NAMALWA (cell line): ENCODE measurements around the gene PYURF.

ENCODE experiments used
- DNase-seq: peaks from one replicate; pipeline ENCODE4 v3.0.0-alpha.2; 2015; ENCODE audit warnings: low spot score

PYURF gene, protein sequence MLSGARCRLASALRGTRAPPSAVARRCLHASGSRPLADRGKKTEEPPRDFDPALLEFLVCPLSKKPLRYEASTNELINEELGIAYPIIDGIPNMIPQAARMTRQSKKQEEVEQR

DNA sequence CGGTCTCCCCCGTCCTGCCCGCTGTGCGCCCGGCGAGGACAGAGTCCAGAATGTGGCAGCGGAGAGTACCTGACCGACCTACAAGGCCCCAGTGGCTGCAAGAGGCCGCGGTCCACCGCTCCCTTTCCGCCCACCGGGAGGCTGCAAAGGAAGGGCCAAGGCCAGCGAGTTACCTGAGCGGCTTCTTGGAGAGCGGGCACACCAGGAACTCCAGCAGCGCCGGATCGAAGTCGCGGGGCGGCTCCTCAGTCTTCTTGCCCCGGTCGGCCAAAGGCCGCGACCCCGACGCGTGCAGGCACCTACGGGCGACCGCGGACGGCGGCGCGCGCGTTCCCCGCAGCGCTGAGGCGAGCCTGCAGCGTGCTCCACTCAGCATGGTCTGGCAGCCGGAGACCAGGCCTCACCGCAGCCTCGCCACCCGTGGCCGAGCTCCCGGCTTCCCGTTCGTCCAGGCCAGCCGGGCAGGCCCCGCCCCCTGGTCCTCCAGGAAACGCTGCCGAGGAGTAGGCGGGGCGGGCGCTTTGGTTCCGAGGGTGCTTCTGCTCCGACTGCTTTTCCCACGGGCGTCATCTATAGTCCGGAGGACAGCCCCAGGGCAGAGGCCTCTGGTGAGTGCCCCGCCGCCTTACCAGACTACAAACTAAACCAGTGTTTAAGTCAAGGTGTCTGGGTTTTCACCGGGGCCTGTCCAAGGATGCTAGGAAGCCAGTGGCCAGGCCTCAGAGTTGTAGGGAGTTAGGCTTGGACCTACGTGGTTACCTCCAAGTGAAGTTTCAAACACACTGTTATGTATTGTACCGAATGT, at the start of gene PYURF:
TSS of gene PYURF (minus strand) at position 452 of the 805 bp plus-strand sequence. CDS start at position 376, 76 bp downstream.
- DNase-seq: peak; percentile 64

DNA sequence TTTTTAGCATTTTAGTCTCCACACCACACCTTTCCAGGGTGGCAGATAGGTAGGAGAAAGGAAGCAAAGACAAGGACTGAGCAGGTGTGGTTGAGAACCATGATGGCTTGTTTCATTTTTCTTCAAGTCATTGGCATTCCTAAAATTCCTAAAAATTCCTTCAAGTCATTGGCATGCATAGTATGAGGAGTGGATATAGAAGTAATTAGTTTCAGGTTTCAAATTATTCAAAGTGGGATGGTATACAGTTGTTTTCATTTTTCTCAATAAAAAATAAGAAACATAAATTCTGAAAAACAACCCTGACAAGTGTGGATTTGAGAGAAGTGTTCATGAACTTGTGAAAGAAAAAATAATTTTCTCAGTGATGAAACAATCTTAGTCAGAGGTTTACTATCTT, 46.4 kb upstream of the PYURF start:
- DNase-seq: no peak

DNA sequence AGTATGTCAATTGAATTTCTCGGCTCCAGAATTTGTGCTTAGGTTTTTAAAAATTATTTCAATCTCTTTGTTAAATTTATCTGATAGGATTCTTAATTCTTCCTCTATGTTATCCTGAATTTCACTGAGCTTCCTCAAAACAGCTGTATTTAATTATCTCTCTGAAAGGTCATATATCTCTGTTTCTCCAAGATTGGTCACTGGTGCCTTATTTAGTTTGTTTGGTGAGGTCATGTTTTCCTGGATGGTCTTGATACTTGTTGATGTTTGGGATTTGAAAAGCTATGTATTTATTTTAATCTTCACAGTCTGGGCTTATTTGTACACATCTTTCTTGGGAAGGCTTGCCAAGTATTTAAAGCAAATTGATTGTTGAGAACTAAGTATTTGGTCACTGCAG, 44.0 kb upstream of the PYURF start:
- no peak for DNase-seq

DNA sequence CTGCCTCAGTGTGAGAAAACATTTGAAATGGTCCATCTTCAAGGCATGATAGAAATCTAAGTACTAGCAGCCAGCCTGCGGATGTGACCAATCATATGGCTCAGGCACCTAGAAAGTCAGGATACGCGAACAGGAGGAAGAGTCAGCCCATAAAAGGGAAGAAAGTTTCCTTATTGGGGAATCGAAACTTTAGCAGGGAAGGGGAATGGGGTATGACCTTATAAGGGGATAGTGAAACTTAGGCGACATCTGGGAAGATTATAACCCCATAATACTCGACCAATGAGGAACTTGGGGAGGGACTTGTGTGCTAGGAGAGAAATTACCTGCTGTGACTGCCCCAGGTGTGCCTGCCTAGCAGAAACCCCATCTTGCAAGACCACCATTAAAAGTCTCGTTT, 26.2 kb upstream of the PYURF start:
- no peak for DNase-seq

DNA sequence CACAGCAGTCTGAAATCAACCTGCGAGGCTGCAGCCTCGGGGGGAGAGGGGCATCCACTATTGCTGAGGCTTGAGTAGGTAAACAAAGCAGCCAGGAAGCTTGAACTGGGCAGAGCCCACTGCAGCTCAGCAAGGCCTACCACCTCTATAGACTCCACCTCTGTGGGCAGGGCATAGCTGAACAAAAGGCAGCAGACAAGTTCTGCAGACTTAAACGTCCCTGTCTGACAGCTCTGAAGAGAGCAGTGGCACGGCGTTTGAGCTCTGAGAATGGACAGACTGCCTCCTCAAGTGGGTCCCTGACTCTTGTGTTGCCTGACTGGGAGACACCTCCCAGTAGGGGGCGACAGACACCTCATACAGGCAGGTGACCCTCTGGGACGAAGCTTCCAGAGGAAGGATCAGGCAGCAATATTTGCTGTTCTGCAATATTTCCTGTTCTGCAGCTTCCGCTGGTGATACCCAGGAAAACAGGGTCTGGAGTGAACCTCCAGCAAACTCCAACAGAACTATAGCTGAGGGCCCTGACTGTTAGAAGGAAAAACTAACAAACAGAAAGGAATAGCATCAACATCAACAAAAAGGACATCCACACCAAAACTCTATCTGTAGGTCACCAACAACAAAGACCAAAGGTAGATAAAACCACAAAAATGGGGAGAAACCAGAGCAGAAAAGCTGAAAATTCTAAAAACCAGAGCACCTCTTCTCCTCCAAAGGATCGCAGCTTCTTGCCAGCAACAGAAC, 15.9 kb upstream of the PYURF start:
- DNase-seq: peak; percentile 63

DNA sequence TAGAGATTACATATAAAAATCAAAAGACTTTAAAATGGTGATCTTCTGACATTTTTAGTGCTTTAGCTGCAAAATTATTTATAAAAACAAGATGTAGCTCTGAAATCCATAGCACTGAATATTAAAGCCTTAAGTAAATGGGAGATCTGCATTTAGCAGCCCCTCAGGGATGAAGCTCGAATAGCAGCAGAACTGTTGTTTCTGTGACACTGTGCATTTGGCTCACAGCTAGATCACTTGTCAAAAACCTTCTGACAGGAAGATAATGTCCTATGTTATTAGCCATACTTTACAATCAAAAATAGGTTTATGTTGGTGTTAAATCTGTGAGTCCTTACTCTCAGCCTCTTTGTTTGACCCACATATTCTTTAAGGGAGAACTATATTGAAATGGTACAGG, 14.1 kb upstream of the PYURF start:
- no peak for DNase-seq

DNA sequence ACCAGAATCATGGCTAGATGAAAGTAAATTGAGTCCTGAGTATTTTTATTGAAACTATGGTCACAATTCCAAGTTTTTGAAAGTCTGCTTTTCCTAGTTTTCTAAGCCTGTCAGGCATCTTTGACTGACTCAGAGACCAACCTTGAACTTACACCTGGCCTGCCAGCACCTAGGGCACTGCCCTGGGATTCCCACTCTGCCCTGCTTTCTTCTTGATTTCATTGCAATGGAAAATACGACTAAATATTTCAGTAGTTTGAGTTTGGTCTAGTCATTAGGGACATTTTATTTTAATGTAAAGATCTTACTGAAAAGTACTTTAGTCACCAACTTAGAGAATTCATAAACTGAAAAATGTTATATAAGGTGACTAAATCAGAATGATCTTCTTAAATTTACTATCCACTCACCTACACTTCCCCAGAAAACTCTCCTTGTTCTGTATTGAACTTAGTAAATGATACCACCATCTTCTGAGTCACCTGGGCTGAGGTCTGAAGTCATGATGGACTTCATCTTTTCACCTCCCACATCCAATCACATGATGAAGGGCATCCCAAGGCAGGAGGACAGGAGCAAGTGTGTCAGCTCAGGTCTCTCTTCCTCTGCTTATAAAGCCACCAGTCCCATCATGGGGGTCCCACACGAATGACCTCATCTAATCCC, 11.6 kb upstream of the PYURF start:
- no peak for DNase-seq

DNA sequence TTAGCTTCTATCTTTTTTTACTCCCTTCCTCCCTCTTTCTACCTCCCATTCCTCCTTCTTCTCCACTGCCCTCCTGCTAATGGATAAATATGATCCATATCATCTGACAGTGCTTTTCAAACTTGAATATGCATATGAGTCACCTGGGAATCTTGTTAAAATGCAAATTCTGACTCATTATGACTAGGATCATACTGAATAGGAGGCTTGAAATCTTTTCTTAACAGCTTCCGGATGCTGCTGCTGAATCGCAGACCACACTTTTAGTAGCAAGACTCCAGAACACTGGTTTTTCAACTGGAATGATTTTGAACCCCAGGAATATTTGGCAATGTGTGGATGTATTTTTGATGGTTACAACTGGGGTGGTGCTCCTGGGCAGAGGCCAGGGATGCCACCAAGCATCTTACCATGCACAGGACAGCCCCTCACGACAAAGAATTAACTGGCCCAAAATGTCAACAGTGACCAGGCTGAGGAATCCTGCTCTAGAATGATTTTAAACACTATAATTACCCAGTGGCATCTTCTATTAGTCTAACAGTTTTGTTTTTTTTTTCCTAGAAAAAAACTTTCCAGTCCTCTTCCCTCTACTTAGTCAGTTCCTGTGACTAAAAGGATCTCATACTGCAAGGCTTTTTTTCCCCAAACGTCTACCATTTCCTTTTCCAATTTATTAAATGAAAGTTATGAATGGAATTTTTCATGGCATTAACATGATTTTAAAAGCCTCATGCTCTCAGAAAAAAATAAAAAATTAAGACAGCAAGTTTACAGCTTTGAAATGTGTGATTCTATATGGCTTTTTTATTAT, 10.6 kb upstream of the PYURF start:
- DNase-seq: no peak

DNA sequence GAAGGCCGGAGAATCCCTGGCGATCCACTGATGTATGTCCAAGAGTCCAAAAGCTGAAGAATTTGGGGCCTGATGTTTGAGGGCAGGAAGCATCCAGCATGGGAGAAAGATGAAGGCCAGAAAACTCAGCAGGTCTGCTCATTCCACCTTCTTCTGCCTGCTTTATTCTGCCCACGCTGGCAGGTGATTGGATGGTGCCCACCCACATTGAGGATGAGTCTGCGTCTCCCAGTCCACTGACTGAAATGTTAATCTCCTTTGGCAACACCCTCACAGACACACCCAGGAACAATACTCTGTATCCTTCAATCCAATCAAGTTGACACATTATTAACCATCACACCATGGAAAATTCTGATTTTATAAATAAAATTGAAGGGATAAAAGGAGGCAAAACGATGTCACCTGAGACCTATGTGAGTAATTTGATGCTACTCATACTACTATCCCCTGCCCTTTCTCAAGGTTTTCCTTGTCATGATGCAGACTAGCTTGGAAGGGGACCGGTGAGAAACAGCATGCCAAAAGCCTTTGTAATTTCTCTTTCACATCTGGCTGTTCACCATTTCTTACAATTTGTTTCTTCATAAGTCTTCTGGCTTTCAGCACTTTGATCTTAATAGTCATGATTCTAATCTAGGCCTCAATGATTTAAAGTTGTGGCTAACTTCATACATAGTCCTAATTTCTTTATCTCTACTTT, 9.7 kb upstream of the PYURF start:
- DNase-seq: no peak

DNA sequence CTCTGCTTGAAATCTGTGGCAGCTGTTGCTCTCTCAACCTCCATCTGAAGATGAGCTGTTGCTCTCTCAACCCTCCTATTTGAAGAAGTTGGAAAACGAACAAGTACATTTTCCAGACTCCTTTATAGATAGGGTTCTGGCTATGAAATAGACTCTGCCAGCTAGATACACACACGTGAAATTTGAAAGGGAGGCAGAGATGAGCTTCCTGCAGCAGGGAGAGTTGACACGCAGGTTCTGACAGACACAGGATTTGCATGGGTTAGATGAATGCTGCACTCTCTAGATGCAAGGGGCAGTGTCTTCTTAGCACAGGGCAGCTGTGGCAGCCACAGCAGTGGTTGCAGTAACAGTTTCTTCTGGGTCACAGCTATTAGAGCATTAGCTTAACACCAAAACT, 8.0 kb upstream of the PYURF start:
- DNase-seq: no peak

DNA sequence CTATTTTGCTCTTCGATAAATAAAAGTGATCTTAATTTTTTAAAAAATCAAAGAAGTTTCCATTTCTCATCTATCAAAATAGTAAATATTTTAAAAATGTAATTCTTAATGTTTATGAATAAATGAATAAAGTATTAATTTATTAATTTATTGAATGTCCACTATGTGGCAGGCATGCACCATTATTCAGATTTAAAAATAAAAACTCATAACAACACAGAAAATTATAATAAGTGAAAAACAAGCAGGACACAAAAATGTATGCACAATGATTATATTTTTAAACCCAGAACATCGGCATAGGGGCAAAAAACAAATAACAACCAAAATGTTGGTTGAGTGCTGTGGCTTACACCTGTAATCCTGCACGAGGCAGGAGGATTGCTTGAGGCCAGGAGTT, 5.3 kb upstream of the PYURF start:
- no peak for DNase-seq

DNA sequence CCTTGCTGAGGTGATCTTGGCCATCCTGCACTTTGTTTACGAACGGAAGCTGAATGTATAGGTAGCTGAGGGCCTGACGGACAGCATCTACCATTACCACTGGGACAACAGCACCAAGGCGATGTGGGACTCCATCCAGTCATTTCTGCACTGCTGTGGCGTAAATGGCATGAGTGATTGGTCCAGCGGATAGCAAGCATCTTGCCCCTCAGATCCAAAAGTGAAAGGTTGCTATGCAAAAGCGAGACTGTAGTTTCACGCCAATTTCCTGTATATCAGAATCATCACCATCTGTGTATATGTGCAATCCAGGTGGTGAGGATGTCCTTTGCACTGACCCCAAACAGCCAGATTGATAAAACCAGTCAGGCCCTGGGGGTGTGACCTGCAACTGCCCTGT, 4.2 kb upstream of the PYURF start:
- no peak for DNase-seq

DNA sequence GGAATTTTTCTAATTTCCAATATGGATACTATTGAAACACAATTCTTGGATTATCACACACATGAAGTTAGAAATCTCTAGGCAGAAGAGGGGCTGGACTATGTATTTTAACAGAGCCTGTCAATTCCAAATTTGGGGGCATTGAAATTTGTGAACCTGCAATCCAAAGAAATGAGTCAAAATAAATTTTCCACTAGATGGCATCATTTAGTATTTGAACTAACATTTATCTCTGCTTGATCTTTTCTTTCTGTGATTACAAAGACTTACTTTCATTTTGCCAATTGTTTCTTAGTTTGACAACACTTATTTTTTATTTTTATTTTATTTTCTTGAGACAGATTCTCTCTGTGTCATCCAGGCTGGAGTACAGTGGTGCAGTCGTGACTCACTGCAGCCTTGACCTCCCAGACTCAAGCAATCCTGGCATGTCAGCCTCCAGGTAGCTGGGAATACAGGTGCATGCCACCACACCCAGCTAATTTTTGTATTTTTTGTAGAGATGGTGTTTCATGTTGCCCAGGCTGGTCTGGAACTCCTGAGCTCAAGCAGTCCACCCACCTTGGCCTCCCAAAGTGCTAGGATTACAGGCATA, 2.7 kb upstream of the PYURF start:
- DNase-seq: peak; percentile 53

DNA sequence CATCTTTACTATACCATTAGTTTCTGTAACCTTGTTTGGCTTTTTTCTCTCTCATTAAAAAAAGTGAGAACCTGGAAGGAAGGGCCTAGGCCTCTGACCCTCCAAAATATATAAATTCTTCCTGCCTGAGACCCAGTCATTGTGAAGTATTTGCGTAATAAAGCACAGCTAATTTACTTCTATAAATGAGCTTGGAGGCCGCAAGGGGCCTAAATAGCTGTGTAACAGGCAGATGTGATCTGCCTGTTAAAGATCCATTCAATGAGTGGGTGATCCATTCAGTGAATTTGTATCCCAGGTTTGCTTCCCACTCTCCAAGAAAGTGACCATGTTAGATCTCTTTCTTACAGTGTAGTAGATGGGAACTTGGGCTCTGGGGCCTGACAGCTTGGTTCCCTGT, 595 bp upstream of the PYURF start:
- no peak for DNase-seq

DNA sequence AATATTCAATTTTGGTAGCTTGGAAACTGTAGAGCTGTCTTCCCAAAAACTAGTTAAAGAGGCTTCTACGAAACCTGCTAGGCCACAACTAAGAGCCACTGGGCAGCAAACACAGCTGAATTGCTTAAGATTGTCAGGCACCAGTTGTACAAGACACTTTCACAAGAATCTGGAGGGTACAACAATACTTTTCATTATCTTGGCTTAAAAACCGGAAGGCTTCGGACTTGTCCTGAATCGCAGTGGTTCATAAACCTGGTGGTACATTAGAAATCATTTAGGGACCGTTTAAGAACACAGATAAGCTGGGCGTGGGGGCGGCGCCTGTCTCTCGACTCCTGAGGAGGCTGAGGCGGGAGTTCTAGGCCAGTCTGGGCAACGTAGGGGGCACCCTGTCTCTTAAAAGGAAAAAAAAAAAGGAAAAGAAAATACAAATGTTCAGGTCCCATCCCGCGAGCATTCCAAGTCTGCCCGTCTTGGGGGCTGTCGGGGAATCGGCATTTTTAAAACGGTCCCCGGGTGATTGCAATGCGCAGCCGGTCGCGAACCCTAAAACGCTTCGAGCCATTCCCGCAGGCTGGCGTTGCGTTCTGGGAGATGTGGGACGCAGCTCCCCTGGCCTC, 763 bp downstream of the PYURF start:
- DNase-seq: peak; percentile 33

DNA sequence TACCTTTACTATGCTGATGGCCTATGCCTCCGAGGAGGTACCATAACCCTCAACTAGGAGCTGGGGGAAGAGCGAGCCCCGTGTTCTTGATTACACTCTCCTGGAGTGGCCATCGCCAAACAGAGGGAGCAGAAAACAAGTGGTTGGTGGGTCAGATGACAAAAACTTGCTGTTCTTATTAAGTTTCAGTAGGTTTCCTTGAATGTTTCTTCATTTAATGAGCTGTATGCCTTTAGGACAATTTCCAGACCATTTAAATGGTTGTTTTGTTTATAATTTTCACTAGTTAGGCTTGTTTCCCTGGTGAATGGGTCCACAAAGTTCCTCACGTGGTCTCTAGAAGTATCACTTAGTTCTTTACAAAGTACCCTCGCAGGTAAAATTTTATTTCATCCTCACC, 4.7 kb downstream of the PYURF start:
- DNase-seq: no peak

DNA sequence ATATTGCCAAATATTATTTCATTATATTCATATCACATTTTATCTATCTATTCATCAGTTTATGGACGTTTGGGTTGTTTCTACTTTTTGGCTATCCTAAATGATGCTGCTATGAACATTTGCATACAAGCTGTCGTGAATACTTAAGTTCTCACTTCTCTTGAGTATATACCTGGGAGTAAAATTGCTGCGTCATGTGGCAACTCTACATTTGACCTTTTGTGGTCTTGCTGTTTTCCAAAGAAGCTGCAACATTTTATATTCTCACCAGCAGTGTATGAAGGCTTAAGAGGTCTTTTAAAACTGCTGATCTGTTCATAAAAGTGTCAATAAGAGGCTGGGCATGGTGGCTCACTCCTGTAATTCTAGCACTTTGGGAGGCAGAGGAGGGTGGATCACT, 5.8 kb downstream of the PYURF start:
- no peak for DNase-seq

DNA sequence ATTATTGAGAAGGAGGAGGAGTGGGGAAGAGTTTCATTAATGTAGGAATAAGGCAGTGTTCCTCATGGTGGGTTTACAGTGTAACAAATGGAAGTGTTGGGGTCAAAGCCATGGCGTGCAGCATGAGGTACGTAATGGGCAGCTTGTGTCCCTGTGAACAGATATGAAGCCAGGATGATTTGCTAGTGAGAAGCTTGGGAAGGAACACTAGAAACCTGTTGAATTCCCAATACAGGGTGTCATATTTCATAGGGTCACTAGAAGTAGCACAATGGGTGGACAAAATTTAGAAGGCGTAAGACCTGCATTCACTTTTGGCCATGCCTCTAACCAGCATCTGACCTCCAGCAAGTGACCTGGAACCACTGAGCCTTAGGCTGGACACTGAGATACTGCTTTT, 6.8 kb downstream of the PYURF start:
- no peak for DNase-seq

DNA sequence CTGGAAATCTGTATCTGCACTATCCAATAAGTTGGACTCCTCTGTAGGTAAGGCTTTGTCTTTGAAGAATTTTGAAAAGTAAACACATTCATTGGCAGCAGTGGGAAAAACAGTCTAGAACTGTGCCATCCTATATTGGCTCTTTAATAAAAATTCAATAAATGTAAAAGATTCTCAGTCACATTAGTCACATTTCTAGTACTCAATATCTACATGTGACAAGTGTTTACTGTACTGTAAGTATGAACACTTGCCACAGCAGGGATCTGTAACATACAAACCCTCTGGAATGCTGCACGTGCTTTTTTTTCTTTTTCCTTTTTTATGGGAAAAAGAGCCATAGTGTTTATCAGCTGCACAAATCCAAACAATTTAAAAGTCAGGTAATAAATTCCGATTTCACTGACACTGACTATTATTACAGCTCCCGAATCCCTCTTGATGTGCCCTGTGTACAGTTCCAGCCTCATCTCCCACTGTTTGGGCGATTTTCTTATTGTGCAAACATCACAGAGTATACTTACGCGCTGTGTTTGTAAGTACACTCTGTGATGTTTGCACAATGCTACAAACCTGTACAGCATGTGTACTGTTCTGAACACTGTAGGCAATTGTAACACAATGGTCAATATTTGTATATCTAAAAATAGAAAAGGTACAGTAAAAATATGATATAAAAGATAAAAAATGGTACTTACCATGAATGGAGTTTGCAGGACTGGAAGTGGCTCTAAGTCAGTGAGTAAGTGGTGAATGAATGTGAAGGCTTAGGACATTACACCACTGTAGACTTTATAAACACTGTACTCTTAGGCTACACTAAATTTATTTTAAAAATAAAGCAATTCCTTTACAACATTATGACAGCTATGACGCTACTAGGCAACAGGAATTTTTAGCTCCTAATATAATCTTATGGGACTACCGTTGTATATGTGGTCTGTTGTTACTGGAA, 8.7 kb downstream of the PYURF start:
- DNase-seq: no peak
